Measurements from ENCODE around the gene ZNF318.

The ZNF318 gene

DNA sequence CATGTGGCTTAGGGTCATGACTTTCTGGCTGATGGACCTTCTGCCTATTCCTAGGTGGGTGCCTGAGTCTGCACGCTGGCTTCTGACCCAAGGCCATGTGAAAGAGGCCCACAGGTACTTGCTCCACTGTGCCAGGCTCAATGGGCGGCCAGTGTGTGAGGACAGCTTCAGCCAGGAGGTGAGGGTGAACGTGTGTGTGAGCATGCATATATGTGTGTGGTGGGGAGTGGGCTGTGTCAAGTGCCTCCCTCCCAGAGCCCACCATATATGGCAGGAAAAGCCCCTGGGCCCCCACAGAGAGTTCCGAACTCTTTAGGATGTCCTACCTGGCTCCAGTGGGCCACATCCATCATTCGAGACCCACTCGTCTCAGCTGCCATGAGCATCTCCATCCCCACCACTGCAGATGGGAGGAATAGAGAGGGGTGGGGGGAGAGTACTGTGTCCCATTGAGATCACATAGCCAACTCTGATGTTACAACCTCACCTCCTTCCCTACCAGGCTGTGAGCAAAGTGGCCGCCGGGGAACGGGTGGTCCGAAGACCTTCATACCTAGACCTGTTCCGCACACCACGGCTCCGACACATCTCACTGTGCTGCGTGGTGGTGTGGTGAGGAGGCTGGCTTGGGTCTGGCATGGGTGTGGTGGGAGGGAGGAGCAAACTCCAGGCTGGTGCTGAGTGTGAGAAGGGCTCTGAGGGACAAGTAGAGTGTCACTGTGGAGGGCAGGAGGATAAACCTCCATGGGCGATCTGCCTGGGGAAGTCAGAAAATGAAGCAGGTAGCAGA is 68.2 kb downstream of the ZNF318 start:
- no peak for DNase-seq

DNA sequence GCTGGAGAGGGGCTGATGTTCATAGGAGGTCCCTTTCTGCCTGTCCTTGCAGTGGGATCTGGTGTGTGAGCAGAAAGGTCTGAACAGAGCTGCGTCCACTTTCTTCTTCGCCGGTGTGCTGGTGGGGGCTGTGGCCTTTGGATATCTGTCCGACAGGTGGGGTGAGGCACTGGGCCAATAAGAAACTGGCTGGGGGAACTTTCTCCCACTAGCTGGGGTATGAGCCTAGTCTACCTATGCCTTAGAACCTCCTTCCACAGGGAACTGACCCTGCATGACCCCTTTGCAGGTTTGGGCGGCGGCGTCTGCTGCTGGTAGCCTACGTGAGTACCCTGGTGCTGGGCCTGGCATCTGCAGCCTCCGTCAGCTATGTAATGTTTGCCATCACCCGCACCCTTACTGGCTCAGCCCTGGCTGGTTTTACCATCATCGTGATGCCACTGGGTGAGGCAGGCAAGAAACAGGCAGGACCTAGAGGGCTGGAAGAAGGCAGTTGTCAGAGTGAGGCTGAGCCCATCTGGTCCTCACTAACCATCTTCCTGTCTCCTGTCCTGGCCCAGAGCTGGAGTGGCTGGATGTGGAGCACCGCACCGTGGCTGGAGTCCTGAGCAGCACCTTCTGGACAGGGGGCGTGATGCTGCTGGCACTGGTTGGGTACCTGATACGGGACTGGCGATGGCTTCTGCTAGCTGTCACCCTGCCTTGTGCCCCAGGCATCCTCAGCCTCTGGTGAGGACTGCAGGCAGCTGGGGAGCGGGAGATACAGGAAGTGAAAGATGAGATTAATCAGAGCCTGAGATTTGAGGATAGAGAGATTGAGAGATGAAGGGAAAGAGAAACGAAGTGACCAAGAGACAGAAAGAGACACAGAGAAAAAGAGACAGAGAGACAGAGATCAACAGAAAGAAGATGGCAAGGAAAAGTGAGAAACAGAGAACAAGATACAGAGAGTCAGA is 69.8 kb downstream of the ZNF318 start:
- no peak for DNase-seq

DNA sequence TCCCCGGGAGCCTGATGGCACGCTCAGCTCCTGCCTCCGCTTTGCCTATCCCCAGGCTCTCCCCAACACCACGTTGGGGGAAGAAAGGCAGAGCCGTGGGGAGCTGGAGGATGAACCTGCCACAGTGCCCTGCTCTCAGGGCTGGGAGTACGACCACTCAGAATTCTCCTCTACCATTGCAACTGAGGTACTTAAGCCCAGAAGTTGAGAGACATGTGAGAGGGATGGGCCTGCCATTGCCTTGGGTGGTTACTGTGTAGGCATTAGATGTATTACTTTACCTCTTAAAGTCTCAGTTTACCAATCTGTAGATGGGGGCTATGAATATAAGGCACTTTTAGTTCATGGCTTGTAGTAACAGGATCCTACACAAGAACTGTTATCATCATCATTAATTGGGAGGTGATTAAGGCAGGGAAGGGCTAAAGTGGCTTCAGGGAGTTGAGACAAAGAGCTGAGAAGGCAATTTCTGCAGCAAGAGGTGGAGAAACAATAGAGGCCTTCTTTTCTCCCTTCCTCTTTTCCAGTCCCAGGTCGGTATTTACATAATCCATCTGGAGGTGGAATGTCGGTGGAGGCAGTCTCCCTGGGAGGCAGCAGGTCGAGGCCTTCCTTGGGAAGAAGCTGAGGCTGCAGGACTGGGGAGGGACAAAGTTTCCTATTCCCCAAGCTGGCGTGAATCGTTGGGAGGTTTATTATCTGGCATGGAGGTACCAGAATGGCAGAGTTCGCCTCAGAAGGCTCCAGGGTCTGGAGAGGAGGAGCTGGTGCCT is 70.7 kb downstream of the ZNF318 start:
- DNase-seq, result no peak

DNA sequence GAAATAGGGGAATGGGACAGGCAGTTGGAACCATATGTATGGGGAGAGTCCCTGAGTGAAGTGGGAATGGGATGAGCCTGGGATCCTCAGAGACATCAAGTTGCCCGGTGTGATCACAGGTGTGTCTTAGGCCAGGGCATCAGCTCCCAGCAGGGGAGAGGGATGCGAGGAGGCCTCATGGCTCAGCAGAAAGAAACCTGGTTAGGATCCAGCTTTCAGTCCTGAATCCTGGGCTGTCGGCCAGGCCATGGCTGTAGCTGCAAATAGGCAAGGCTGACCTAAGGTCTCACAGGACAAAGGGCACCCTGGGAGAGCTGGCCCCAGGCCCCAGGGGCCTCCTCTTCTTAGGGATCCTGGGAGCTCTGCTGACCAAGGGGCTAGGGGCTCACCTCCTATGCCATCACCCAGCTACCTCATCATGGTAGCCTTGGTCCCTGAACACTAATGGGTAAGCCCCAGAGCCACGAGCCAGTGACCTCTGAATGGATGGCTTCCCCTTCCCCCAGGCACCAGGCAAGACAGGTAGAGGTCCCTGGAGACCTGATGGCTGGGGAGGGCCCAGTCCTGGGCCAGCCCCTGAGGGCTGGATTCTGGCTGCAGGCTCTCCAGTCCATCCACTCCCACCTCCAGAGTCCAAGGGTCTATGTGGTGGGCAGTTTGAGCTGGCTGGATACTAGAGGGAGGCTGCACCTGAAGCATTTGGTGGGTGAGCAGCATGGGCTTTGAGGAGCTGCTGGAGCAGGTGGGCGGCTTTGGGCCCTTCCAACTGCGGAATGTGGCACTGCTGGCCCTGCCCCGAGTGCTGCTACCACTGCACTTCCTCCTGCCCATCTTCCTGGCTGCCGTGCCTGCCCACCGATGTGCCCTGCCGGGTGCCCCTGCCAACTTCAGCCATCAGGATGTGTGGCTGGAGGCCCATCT is 71.5 kb downstream of the ZNF318 start, which contains the start of gene SLC22A7:
Gene SLC22A7, plus strand, starts transcription at position 617 of the 921 bp plus-strand sequence. Its CDS starts 99 bp downstream, at position 716.
- no peak for DNase-seq

GRCh38 chr6:43296780-43297497 is 72.5 kb downstream of the ZNF318 start:
- DNase-seq, result no peak

DNA sequence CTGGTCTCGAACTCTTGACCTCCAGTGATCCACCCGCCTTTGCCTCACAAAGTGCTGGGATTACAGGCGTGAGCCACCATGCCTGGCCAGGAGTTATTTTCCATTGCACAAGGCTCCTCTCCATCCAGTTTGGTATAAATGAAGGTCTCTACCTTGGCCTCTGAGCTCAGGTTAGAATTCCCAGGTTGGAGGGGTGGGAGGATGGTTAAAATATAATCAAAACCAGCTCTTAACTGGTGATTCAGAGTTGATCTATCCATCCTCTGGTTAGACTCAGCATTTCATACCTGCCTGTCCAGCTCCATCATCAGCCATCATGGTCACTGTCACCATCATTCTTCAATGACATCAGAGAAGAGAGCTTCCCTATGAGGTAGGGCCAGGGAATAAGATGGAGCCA is 74.0 kb downstream of the ZNF318 start:
- DNase-seq, result no peak

DNA sequence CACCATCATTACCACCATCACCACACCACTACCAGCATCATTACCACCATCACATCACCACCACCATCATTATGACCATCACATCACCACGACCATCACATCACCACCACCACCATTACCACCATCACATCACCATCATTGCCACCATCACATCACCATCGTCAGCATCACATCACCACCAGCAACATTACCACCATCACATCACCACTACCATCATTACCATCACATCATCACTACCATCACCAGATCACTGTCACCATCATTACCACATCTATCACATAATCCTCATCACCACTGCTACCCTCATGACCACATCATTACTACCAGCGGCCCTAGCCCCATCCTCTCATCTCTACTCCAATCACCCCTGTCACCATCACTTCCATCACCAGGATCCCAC is 74.9 kb downstream of the ZNF318 start:
- no peak for DNase-seq

GRCh38 chr6:43293698-43294097 is 75.7 kb downstream of the ZNF318 start:
- DNase-seq, result no peak

- no peak for DNase-seq
These were observed 76.6 kb downstream of the ZNF318 start for GRCh38 chr6:43292763-43293318.

DNA sequence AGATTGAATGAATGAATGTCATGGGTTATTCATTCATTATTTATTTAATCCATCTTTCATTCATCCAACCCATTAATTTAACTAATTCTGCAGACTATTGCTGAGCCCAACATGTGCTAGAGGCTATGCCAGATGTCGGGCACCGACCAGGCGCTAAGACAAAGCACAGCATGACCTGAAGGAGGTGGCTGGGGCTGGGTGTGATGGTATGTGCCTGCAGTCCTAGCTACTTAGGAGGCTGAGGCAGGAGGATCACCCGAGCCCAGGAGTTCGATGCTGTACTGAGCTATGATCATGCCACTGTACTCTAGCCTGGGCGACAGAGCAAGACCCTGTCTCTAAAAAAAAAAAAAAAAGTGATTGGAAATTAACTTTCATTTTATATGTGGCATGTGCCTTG is 77.1 kb downstream of the ZNF318 start:
- DNase-seq, result no peak

DNA sequence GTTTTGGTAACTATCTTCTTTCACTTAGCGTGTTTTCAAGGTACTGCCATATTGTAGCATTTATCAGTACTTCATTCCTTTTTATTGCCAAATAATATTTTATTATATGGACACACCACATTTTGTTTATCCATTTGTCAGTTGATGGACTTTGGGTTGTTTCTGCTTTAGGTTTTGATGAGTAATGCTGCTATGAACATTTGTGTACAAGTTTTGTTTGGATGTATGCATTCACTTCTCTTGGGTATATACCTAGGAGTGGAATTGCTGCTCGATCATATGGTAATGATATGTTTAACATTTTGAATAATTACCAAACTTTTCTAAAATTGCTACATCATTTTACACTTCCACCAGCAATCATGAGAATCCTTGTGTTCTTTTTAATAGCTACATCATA is 77.7 kb downstream of the ZNF318 start:
- DNase-seq, result no peak

DNA sequence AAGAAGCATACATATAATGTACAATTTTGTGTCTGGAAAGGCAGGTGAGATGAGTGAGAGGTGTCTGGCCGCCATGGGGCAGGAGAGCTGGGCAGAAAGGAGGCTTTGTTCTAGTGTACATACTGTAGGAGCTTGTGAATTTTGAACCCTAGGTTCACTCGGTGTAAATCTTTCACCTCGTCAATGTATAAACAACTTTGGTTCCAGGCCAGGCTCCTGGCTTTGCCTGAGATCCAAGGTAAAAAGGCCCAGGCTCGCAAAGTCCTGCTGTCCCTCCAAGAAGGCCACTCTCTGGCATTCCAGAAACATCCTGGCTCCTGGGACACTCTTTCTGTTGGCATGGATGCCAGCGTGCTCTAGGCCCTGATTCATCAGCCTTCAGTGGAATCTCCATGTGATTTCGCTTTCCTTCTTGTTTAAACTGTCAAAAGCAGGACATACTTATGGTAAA is 78.5 kb downstream of the ZNF318 start:
- DNase-seq, result no peak

- no peak for DNase-seq
These were observed 79.0 kb downstream of the ZNF318 start for GRCh38 chr6:43290339-43290904.

DNA sequence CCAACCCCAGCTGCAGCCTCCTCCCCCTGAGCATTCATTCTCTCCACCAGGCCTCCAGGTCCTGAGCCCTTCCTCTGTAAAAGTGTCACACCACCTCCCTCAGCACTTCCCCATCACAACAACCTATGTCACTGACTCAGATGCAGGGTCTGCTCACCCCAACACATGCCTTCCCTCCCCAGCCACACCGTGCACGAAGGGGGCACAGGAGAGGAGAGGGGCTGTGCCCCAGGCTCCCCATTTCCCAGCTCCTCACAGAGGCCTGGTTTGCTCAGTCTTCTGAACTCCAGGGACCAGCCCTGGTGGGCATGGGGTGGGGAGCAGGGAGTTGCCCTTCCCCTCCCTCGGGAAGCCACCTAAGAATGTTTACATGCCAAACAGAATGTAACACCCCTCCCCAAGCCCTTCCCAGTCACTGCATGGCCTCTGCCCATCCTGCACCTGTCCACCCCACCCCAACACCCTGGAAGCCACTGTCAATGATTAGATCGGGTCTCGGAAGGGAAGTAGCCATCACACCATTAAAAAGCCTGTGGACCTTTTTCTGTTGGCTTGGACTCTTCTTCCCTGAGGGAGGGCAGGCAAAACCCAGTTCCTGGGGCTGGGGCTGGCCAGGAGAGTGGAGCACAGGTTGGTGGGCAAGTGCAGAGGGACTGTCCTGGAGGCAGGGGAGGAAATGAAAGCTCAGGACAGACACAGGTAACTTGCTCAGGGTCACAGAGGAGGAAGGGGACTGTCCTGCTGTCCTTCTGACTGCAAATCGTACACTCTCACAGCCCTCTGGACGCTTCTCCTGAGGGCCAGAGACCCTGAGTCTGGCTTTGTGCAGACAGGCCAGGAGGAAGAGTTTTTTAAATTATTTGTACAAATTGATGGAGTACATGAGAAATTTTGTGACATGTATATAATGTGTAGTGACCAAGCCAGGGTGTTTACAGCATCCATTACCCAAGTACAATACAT is 81.4 kb downstream of the ZNF318 start:
- DNase-seq, result no peak

GRCh38 chr6:43286980-43287716 is 82.3 kb downstream of the ZNF318 start:
- no peak for DNase-seq

DNA sequence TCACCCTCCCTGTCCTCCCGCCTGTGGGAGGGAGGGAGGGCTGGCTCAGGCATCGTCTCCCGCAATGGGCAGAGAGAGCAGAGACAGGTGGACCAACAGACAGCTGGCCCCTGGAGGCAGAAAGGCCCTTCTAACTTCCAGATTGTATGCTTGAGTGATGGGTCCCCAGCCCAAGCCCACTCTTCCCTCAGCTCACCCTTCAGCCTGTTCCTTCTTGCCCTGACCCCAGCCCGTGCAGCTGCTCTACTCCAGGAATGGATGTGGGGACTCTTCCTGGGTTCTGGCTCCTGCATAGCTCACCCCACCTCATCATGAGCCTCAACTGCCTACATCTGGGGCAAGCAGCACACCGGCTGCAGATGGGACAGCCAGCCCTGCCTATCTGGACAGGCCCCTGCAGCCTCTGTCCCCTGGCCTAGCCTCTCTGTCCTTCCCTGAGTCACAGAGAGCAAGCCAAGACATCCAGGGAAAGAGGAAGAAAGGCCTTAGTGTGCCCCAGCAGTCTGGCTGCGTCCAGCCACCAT is 82.9 kb downstream of the ZNF318 start:
- no peak for DNase-seq
